ENCODE data around the gene ABI3BP.

The ABI3BP gene

DNA sequence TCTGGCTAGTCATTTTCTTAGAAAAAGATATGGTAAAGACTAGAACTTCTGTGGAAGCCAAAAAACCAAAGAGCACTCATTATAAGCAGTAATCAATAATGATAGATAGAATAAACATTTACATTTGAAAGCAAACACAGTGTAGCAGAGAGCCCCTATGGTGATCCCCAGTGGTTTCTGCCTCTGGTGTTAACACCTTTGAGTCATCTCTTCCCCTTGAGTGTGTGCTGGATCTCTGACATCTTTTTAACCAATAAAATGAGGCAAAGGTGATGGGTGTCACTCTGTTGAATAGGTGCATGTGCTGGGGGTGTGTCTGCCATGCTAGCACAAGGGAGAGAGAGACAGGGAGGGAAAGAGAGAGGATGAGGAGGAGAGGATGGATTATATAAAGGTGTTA lies 162.3 kb downstream of the ABI3BP start:
- no peak for DNase-seq

DNA sequence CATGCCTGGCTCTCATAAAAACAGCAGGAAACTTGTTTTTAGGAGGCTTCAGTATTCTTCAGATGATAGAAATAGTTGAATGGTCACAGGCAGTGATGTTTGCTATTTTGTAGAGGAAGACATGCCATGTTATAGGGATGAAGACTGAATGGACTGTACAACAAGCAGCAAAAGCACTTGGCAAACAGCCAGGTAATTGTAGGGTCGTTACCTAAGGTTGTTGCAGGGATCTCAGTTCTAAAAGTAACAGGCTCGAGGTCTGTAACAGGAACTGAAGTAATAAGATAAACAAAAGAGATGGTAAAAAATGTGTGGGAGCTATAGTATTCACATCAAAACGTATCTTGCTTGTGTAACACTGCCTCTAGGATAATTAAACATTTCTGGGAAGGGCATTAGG lies 167.6 kb downstream of the ABI3BP start:
- DNase-seq: no peak

DNA sequence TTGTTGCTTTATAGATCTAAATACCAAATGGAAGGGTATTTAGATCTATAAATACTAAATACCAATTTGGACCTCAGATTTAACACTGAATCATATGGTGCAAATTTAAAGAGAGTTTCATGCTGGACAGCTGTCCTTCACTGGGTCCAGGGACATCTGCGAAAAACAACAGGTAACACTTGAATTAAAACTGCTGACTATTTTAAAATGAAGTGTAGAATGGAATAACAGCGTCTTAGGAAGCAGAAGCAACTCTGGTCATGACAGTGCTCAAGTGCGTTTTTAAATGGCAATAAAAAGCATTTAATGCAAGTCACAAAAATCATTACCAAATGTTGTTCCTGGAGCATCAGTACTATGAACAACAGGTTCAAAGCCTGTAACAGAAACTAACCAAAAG lies 177.6 kb downstream of the ABI3BP start:
- no peak for DNase-seq

DNA sequence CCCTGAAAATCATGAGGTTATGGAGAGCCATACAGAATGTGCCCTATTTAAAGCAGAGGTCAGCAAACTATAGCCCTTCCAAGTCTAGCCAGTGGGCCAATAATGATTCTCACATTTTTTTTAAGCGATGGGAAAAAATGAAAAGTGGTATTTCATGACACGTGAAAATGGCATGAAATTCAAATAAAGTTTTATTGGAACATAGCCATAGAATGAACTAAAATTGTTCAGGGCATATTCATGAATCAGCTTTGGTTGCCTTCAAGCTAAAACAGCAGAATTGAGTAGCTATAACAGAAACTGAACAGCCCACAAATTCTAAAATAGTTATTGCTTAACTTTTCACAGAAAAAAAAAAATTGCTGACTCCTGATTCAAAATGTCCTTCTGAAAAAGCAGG lies 179.4 kb downstream of the ABI3BP start:
- DNase-seq: no peak

DNA sequence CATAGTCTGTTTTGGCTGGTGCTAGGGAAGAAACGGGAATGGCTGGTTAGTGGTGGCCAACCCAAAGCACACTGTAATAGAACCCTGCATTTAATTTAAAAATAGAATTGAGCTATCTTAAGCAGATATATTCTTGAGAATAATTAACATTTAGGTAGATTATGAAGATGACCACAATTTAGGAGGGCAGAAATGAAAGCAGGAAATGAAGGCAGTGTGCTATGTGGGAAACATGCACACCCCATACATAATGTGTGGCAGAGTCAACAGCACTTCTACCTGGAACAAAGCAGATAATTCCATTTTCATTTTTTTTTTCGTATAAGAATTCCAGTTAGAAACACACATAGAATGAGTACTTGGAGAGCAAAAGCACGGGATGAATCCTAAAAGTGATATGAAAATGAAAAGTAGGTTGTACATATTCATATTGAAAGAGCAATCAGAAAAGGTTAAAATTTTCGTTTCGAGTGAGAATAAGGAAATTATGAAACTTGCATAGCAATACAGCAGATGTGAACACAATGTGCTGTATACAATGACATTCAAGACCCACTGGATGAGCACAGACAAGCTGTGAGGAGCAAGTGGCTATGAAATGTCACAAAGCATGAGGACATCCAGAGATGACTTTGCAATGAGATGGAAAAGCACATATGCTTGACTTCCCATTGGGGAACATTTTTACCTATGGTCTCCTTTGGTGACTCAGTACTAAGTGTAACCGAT lies 181.3 kb downstream of the ABI3BP start:
- DNase-seq: no peak

DNA sequence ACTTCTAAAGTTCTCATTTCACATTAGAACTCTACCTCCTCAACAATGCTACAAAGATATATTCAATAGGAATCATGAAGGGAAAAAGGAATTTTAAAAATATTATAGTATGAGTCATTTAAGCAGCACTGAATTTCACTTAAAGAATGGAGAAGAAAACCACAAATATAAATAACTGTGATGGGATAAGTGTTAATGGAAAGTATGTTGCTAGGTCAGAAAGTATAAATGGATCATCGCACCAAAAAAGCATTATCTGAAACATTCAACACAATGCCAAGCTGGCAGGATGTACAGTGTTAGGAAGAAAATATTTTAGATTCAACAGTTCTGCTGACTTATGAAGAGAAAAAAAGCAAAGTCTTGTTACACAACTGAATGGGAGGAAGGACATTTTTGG lies 182.6 kb downstream of the ABI3BP start:
- no peak for DNase-seq

DNA sequence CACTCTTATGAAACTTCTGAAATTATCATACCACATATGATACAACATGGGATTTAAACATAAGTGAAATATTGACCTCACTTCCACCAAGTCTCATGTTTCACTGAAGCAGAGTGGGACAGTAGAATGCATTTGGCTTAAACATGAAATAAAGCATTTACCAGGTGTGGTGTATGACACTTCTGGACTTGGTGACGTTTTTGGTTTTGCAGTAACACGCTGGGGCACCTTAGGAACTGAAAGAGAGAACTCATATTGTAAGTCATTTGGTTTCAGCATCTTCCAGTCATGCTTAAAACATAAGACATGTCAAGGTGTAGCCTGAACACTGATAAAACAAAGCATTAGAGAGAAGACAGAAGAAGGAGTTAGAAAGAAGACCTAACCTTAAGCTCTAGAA lies 188.6 kb downstream of the ABI3BP start:
- DNase-seq: no peak

DNA sequence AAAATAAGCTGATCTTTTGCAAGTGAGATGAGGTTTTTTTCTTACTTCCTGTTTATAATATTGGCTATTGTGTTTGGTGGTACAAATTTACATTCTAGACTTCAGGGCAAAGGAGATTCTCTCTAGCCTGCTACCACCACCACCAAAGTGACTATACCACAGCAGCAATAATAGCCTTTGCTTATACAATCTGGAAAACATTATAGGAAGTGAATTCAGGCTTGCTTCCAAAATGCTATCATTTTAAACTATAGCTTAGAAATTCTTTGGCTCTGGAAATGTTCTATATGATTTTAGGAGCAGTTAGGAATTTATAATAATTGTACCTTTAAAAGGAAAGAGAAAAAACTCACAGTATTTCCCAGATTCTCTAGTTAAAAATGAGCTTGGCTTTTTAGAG lies 189.5 kb downstream of the ABI3BP start:
- DNase-seq: no peak

DNA sequence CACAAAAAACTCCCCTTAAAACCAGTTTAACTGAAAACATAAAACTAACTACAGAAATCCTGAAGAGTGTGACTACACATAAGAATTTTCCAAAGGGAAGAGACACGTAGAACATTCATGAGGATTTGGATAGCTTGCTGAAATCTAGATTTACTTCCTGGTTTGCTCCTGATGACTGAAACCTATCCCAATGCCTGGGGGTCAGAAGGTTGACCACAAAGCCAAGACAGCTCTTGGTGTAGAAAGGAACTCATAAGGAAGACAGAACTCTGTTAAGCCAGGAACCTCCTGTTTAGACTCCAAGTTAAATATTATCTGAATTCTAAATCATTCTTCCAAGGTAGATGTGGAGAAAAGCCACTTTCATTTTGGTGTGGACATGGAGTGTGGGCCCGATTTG lies 191.1 kb downstream of the ABI3BP start:
- no peak for DNase-seq

DNA sequence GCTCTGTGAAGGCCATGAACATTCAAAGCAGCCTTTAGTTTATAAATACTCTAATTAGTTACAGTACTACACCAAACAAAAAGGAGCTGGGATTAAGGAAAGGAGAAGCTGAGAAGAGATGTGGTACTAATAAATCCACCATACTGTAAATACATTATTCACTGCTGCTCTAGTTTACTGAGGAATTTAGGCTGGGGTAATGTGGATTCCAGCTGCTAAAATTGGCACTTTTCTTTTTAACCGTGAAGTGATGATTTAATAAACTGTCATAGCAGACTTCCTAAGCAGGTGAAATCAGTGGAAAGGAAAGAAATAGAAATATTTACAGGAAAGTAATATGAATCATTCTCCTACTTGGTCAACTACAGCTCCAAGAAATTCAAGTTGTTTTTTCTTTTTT lies 195.2 kb downstream of the ABI3BP start:
- no peak for DNase-seq

DNA sequence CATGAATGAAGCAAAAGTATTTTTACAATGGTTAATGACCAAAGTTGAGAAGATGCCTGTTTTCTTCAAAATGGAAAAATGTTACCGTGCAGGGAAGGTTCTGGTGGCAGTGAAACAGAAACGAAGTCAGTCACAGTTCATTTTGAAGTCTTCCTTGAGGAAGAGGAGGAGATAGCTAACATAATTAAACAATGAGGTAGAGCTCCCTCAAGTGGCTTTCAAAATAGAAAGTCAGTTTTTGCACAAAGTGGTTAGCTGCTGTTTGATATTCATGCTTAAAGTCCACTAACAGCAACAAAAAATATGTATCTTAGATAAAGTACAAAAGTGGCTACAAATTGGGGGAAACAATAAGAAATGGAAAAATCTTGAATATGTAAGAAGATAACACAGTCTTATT lies 196.7 kb downstream of the ABI3BP start:
- no peak for DNase-seq

DNA sequence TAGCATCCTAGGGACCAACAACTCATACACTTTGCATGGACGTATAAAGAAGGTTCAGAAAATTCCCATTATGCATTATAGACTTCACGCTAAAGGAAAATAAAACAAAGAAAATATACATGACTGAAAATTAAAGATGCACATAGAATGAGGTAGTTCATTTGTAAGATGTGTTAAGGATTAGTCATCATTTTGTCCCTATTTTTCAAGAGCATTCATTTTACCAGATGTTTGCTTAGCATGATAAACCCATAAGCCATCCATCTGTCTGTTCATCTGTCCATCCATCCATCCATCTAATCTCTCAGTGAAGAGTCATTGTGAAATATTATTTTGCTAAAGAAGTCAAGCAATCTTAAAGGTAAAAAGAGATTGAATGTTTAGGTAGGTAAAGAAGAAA lies 203.6 kb downstream of the ABI3BP start:
- DNase-seq: no peak

DNA sequence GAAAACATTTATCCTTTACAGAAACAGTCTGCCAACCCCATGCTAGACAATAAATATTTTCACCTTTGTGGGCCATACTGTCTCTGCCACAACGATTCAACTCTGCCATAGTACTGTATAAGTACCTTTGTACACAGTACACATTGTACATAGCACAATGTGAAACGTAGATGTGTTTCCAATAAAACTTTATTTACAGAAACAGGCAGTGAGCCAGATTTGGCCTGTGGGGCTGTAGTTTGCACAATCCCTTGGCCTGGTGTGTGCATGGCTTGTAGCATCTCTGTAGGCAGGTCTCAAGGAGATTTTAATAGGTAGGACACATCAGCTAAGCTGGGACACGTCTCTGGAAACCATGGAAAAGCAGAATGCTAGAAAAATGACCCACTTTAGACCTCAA lies 209.6 kb downstream of the ABI3BP start:
- DNase-seq: no peak

DNA sequence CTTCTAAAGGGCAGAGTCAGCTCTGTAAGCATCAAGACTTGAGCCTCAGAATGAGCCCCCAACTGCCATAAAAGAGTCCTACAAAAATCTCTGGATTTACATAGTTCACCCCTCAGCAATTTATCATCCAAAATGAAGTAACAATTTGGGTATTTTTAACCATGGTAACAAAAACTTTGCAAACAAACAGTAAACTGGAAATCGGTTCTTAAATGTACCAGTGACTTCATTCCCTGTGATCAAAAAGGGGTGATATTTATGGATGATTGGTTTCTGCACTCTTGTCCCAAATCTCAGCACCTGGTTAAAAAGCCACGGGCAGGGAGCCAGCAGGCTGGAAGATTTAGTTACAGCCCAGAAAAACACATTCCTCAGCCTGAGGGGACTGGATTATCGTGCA lies 210.3 kb downstream of the ABI3BP start:
- no peak for DNase-seq

DNA sequence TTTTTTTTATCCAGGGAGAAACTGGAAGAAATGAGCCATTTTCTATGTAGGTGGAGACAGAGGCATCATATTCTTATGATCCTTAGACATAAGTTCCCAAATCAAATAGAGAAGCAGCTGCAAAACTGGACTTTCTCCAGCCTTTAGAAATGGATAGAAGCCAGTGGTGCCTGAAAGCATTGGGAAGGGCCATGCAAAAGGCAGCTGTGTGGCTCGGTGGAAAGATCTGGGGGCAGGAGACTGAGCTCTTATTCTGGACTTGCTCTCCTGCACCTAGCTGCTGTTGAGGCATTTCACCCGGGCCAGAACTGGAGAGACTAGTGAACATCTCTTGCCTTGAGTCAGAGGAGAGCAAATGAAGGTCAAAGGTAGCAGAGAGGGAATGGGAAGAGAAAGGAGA lies 210.9 kb downstream of the ABI3BP start:
- DNase-seq: no peak

DNA sequence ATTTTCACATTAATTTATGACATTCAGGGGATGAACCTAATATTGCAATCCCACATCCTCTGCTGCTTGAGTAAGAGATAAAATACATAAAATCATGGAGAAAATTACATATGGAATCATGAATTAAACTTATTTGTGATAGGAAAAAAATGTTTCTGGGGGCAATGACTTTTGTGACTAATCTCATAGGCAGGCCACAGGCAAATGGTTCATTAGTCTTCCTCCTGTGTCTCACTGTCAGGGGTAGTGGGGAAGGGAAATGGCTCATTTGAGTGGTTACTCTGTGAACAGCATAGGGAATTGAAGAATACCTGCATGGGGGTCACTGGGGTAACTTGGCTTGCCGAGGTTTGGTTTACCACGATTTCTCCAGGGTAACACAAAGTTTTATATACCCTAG lies 211.9 kb downstream of the ABI3BP start:
- no peak for DNase-seq

DNA sequence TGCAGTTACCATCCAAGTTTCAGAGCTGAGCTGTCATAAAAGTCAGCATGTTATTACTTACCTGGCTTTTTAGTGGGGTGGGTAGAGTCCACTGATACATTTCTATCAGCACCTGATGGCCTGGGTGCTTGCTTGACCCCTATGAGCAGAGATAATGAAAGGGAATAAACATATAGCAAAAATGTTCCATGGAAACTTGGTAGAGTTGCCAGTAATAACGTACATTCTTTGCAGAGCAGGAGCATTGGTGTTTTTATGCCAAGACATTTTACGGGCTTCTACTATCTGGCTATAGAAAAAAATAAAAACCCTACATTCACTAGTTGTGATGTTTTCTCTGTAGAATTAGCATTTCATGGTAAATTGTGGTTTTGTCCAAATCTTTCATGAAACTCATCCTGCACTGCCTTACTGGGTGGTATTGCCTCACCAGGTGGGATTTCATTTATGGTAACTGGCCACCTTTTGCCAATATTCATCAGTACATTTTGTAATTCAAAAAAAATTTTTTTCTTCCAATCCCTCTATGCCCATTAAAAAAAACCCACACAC lies 213.1 kb downstream of the ABI3BP start:
- no peak for DNase-seq

DNA sequence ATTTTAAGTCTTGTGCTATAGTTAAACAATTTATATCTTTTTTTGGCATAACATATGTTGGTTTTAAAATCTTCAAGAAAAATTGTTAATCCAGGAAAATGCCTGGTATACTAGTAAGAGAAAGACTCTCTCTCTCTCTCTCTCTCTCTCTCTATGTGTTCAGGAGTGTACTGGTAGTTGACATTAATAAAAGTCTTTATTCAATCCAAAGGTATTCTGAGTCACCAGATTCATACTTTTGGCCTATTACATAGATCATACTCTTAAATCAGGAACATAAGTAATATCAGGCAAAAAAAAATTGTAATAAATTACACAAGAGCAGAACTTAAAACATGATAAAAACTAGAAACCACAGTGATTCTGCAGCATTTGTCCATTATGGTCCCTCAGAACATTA lies 213.7 kb downstream of the ABI3BP start:
- DNase-seq: no peak

DNA sequence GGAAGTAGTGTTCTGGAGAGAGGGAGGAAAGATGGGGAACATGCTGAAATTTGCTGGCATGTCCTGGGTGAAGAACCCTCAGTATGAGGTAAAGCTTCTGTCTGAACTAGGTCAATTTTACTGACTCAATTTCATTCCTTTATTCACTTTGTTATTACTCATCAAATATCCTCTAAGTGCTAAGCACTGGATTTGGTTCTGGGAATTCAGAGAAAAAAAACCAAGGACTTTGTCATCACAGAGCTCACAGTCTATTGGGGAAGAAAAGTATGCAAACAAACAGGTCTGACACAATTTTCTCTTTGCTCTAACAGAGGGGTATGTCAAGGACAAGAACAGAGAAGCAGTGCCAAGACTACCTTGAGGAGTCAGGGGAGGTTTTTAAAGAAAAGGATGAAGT lies 215.9 kb downstream of the ABI3BP start:
- no peak for DNase-seq

DNA sequence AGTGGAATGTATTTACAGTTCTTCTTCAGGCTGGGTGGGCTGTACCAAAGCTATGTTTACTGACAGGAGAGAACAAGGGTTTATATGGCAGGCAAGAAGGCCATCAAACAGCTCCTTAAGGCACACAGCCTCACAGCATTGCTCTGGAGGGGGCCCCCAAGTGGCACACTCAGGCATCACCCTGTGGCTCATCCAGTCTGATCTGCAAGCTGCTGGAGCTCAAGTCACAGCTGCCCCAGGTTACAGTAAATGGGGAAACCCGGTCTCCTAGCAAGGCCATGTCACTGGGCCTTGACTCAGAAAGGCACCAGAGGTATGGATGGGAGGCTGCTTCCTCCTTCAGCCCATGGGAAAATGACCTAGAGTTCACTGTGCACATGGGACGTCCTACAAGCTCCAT lies 216.5 kb downstream of the ABI3BP start:
- DNase-seq: no peak

DNA sequence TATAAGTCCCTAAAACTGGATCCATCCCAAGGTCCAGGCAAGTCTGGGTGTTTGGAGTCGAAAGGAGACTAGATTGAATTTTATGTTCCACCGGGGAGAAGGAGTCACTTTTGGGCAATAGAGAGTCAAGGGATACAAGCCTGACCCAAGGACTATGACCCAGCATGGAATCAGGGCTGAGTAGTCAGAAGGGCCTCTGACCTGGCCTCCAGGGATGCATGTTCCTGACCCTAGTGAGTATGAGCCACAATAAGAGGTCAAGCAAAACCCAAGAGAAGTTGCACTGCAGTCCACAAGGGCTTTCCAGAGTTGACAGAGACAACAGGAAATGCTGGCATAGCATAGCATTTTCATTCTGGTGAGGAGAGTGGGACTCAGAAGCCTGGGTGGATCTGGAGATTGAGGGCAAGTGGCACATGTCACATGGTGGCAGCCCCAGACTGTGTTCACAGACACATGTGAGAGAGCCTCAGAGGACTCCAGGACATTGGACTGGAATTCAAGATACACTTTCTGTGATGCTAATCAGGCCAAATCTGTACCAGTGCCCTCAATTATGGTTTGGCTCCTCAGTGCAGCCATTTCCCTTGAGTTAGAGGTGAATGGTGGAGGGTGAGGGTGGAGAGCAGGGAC lies 217.0 kb downstream of the ABI3BP start:
- DNase-seq: no peak

DNA sequence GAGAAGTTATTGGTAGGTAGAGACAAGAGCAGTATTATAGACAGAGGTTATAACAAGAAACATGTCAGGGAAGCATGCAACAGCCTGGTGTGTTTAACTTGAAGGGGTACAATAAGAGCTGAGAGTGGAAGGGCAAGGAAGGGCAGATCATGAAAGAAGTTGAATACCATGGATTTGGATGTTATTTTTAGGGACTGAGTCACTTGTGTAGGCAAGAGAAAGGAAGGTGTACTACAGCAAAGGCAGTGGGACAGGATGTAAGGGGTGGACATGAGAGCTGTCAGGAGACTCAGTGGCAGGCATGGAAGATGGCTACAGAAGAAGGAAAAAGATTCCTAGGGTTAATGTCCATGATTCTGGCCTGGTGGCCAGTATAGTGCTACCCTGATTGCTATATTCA lies 217.6 kb downstream of the ABI3BP start:
- DNase-seq: no peak

DNA sequence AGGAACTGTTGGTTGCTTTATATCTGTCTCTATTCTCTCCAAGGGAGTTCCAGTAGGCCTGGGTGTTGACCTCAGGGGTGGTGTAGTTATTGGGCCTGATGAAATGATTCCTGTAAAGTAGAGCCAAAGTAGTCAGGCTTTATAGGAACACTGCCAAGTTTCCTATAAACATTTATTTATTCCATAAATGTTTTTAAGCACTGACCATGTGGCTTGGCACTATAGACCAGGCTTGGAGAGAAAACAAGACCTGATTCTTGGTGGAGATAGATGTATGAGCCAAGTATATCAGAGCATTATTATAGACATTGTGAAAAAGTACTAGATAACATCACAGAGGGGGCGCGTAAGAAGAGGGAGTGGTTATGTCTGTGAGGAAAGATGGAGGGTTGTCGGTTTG lies 218.0 kb downstream of the ABI3BP start:
- DNase-seq: no peak

DNA sequence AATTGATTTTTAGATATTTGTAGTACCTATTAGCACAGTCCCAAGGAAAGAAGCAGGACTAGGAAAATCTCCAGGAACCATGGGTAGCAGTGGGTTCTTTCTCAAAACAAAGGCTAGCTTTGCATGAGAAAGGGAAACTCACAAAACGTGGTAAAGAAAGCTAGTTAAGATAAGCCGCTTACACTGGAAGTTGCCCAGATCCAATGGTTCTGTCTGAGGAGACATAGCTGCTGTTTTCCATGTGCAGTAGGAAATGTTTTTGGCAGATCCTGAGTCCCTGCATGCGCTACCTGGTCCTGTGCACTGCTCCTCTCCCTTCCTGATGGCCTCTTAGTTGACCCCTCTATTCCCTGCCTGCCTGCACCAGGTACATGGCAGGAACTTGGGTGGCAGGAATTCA lies 223.5 kb downstream of the ABI3BP start:
- no peak for DNase-seq

DNA sequence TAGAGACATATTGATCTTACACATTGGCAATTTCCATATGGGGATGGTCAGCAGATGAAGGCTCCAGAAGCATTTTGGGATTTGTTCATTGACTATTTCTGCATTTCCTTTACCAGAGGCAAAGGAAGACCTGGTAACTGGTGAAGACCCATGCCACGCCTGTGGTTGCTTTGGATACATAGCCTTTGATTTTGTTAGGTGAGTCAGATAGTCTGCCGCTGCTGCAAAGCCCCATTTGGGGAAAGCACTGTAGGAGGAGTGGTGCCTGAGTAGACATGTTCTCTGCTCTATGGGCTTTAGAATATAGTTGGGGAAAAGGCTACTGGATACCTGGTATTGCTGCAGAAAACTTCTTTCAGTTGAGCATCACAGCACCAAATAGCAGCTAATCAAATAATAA lies 227.2 kb downstream of the ABI3BP start:
- no peak for DNase-seq

Data from activated T-cell treated with anti-CD3 and anti-CD28 coated beads, Interleukin-2, amount 50 U/mL, for 48 hours (primary cell).